ENCODE measurements around the gene RAD51B. TPM values are rescaled to one million over a fixed set of nuclear protein-coding genes. Genes with fewer than 3 reads are reported as not detected.
"Not testable (repeated sequence)": the region's sequence is repeated elsewhere in the genome, so short reads cannot be mapped to it uniquely, and the experiment has no call there.

RAD51B gene
- polyA plus RNA-seq, 4 donors: 10.6 to 13.2 (median 11.3) TPM

GRCh38 chr14:68281497-68281896 lies 461.9 kb downstream of the RAD51B start:
- no peak for DNase-seq (ENCODE audit: low read depth in 4 of 4, low spot score in 2 of 4)

- no peak for DNase-seq (ENCODE audit: low read depth in 4 of 4, low spot score in 2 of 4)
Measured at GRCh38 chr14:68282479-68283377, 463.1 kb downstream of the RAD51B start.

GRCh38 chr14:68283378-68284123 lies 464.0 kb downstream of the RAD51B start:
- DNase-seq (ENCODE audit: low read depth in 4 of 4, low spot score in 2 of 4): no peak

- no peak for DNase-seq (ENCODE audit: low read depth in 4 of 4, low spot score in 2 of 4)
Measured at GRCh38 chr14:68284333-68284732, 464.8 kb downstream of the RAD51B start.

GRCh38 chr14:68284834-68285233 lies 465.3 kb downstream of the RAD51B start:
- DNase-seq (ENCODE audit: low read depth in 4 of 4, low spot score in 2 of 4): no peak

GRCh38 chr14:68285421-68286179 lies 466.0 kb downstream of the RAD51B start:
- DNase-seq (ENCODE audit: low read depth in 4 of 4, low spot score in 2 of 4): no peak

- no peak for DNase-seq (ENCODE audit: low read depth in 4 of 4, low spot score in 2 of 4)
Measured at GRCh38 chr14:68286667-68287066, 467.1 kb downstream of the RAD51B start.

- DNase-seq (ENCODE audit: low read depth in 4 of 4, low spot score in 2 of 4): not testable (repeated sequence)
Measured at GRCh38 chr14:68289452-68289851, 469.9 kb downstream of the RAD51B start.

GRCh38 chr14:68291820-68292219 lies 472.2 kb downstream of the RAD51B start:
- no peak for DNase-seq (ENCODE audit: low read depth in 4 of 4, low spot score in 2 of 4)

- DNase-seq (ENCODE audit: low read depth in 4 of 4, low spot score in 2 of 4): no peak
Measured at GRCh38 chr14:68292441-68293215, 473.0 kb downstream of the RAD51B start.

- DNase-seq (ENCODE audit: low read depth in 4 of 4, low spot score in 2 of 4): no peak
Measured at GRCh38 chr14:68293404-68293803, 473.8 kb downstream of the RAD51B start.

- DNase-seq (ENCODE audit: low read depth in 4 of 4, low spot score in 2 of 4): peak in 3 of 4 donors; percentile 55 to 82 (median 78)
Measured at GRCh38 chr14:68295316-68295816, 475.8 kb downstream of the RAD51B start.

- DNase-seq (ENCODE audit: low read depth in 4 of 4, low spot score in 2 of 4): no peak
Measured at GRCh38 chr14:68297039-68297438, 477.5 kb downstream of the RAD51B start.

GRCh38 chr14:68297876-68298468 lies 478.4 kb downstream of the RAD51B start:
- no peak for DNase-seq (ENCODE audit: low read depth in 4 of 4, low spot score in 2 of 4)

- no peak for DNase-seq (ENCODE audit: low read depth in 4 of 4, low spot score in 2 of 4)
Measured at GRCh38 chr14:68300608-68301007, 481.0 kb downstream of the RAD51B start.

- no peak for DNase-seq (ENCODE audit: low read depth in 4 of 4, low spot score in 2 of 4)
Measured at GRCh38 chr14:68301219-68301618, 481.6 kb downstream of the RAD51B start.

- not testable (repeated sequence) for DNase-seq (ENCODE audit: low read depth in 4 of 4, low spot score in 2 of 4)
Measured at GRCh38 chr14:68302938-68303337, 483.4 kb downstream of the RAD51B start.

- DNase-seq (ENCODE audit: low read depth in 4 of 4, low spot score in 2 of 4): no peak
Measured at GRCh38 chr14:68305738-68306137, 486.2 kb downstream of the RAD51B start.

GRCh38 chr14:68306265-68306933 lies 486.8 kb downstream of the RAD51B start:
- DNase-seq (ENCODE audit: low read depth in 4 of 4, low spot score in 2 of 4): no peak
